Loucy (cell line): ENCODE data around the gene SCIN.

ENCODE experiments used
- EZH2phosphoT487 ChIP-seq: fragments of 200-600 bp; IDR thresholded peaks from 2 replicates; pipeline ENCODE4 v1.6.1; 2018; ENCODE audit warnings: antibody characterized with exemption, mild to moderate bottlenecking, moderate library complexity, borderline replicate concordance
- TF ChIP-seq, protein P1 (sequence below): fragments of 200-600 bp; sonication (generic); conservative IDR thresholded peaks from 2 replicates; pipeline ENCODE4 v1.5.1; 2014; ENCODE audit warnings: mild to moderate bottlenecking, antibody characterized with exemption, low read length

DNA sequence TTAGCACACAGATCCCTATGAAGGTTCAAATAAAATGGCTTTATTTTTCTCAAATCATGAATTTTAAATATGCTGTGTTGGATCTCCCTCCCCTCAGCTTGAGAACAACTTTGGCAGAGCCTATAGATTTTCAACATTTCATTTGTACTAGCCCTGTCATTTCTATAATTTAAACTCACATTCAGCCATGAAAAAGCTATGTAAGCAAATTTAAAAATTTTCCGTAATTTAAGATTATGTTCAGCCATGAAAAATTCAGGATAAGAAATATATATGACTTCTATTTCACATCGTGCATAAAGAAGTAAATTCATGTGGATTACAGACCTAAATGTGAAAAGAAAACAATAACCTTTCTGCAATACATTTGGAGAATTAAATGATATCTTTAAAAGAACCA is 36.5 kb upstream of the SCIN start:
- TF ChIP-seq, protein P1, sequence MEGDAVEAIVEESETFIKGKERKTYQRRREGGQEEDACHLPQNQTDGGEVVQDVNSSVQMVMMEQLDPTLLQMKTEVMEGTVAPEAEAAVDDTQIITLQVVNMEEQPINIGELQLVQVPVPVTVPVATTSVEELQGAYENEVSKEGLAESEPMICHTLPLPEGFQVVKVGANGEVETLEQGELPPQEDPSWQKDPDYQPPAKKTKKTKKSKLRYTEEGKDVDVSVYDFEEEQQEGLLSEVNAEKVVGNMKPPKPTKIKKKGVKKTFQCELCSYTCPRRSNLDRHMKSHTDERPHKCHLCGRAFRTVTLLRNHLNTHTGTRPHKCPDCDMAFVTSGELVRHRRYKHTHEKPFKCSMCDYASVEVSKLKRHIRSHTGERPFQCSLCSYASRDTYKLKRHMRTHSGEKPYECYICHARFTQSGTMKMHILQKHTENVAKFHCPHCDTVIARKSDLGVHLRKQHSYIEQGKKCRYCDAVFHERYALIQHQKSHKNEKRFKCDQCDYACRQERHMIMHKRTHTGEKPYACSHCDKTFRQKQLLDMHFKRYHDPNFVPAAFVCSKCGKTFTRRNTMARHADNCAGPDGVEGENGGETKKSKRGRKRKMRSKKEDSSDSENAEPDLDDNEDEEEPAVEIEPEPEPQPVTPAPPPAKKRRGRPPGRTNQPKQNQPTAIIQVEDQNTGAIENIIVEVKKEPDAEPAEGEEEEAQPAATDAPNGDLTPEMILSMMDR, result no peak
- TF ChIP-seq EZH2phosphoT487, result no peak
